HG02852 (cell line): ENCODE data around the gene TEAD1.

ENCODE experiments used
- ATAC-seq: cut with Tn5 transposase; IDR thresholded peaks from one replicate; pipeline ENCODE4 v1.9.1; 2021; ENCODE audit warnings: mild to moderate bottlenecking, moderate library complexity; ENCODE audit not compliant: unreplicated experiment

TEAD1 gene

GRCh38 chr11:12925520-12925919 is 251.3 kb downstream of the TEAD1 start:
- ATAC-seq = no peak

GRCh38 chr11:12927221-12927620 is 253.0 kb downstream of the TEAD1 start:
- no peak for ATAC-seq

GRCh38 chr11:12927886-12928285 is 253.7 kb downstream of the TEAD1 start:
- ATAC-seq = no peak

- no peak for ATAC-seq
Measured at GRCh38 chr11:12930850-12931249, 256.6 kb downstream of the TEAD1 start.

- no peak for ATAC-seq
Measured at GRCh38 chr11:12932485-12932884, 258.3 kb downstream of the TEAD1 start.

GRCh38 chr11:12936200-12936599 is 262.0 kb downstream of the TEAD1 start:
- no peak for ATAC-seq

- ATAC-seq = no peak
Measured at GRCh38 chr11:12938590-12939247, 264.5 kb downstream of the TEAD1 start.

- ATAC-seq = no peak
Measured at GRCh38 chr11:12941671-12942070, 267.4 kb downstream of the TEAD1 start.

GRCh38 chr11:12942157-12942556 is 267.9 kb downstream of the TEAD1 start:
- no peak for ATAC-seq

- no peak for ATAC-seq
Measured at GRCh38 chr11:12943311-12943710, 269.1 kb downstream of the TEAD1 start.

GRCh38 chr11:12944889-12945288 is 270.7 kb downstream of the TEAD1 start:
- ATAC-seq = no peak

GRCh38 chr11:12949453-12949852 is 275.2 kb downstream of the TEAD1 start:
- ATAC-seq = no peak

- ATAC-seq = no peak
Measured at GRCh38 chr11:12950670-12951069, 276.4 kb downstream of the TEAD1 start.

- ATAC-seq = no peak
Measured at GRCh38 chr11:12951376-12951775, 277.2 kb downstream of the TEAD1 start.

- ATAC-seq = no peak
Measured at GRCh38 chr11:12952094-12952493, 277.9 kb downstream of the TEAD1 start.

- no peak for ATAC-seq
Measured at GRCh38 chr11:12958986-12959385, 284.8 kb downstream of the TEAD1 start.

- ATAC-seq = no peak
Measured at GRCh38 chr11:12961615-12962014, 287.4 kb downstream of the TEAD1 start.

- ATAC-seq = no peak
Measured at GRCh38 chr11:12962306-12962705, 288.1 kb downstream of the TEAD1 start.

GRCh38 chr11:12963051-12963450 is 288.8 kb downstream of the TEAD1 start:
- ATAC-seq = no peak

- peak; percentile 84 for ATAC-seq
Measured at GRCh38 chr11:12963792-12964536, 289.7 kb downstream of the TEAD1 start.

- no peak for ATAC-seq
Measured at GRCh38 chr11:12964650-12965049, 290.4 kb downstream of the TEAD1 start.

- ATAC-seq = no peak
Measured at GRCh38 chr11:12966002-12966401, 291.8 kb downstream of the TEAD1 start.

GRCh38 chr11:12968101-12968500 is 293.9 kb downstream of the TEAD1 start:
- no peak for ATAC-seq
